ENCODE data around the gene PLA2G6. TPM values are rescaled to one million over a fixed set of nuclear protein-coding genes. Genes with fewer than 3 reads are reported as not detected.

The PLA2G6 gene
- total and polyA plus RNA-seq, 2 of the 8 experiments (the other 6 are each of a cell fraction or from before 2014, with no cell fraction given): 13.2 to 21.0 TPM

GRCh38 chr22:38212442-38212841 is 30.8 kb upstream of the PLA2G6 start:
- TF ChIP-seq POU5F1 (IDR thresholded peaks at IDR 0.05; ENCODE audit: low read depth, low read length): no peak
- no peak for TF ChIP-seq RNF2 (IDR thresholded peaks at IDR 0.05; ENCODE audit: borderline replicate concordance, low read depth, low read length, missing control alignments, poor library complexity, severe bottlenecking)
- Histone ChIP-seq H3K9me3 (ENCODE audit: insufficient read depth in 2 of 2, low read depth in 1 of 2, low read length in 1 of 2) (no peaks in the 10 kb centered on the region), H2AFZ (ENCODE audit: low read length) (no peak overlapping the region), H3K79me1 (ENCODE audit: low read depth, low read length) (peaks cover 3% of the 10 kb centered on the region; the same call in 1 of the 2 replicates), H2BK12ac (ENCODE audit: low read depth, low read length) (no peak overlapping the region), H2AK5ac (ENCODE audit: low read depth, low read length) (no peak overlapping the region), H3K4me1 (replicated peaks in 1 of 4; ENCODE audit: control insufficient read depth in 3 of 4, insufficient read depth in 4 of 4, low read length in 3 of 4) (peaks cover 0 to 14% (median 4%) of the 10 kb centered on the region in 4 experiments; a peak in 5 of 7 replicates), H3K18ac (ENCODE audit: extremely low read depth, low read length) (no peak overlapping the region), H2BK15ac (ENCODE audit: low read length) (no peak overlapping the region), H2BK20ac (ENCODE audit: low read length) (no peak overlapping the region), H3K27me3 (replicated peaks in 1 of 4; ENCODE audit: control insufficient read depth in 3 of 4, extremely low read depth in 1 of 4, insufficient read depth in 3 of 4, low read length in 3 of 4) (peaks cover 0 to 16% (median 13%) of the 10 kb centered on the region in 4 experiments; a peak in 5 of 7 replicates), H4K8ac (ENCODE audit: extremely low read depth, insufficient read depth, low read length) (no peak overlapping the region; the same call in 1 of the 2 replicates), H3K23ac (ENCODE audit: insufficient read length) (no peak overlapping the region), H3K23me2 (ENCODE audit: low read depth, low read length) (peaks cover 6% of the 10 kb centered on the region; the same call in 1 of the 2 replicates), H2BK5ac (ENCODE audit: low read depth, low read length) (no peak overlapping the region), H4K20me1 (replicated peaks in 1 of 2; ENCODE audit: control insufficient read depth in 1 of 2, insufficient read depth in 2 of 2, low read length in 2 of 2) (peaks cover 7 to 20% of the 10 kb centered on the region in 2 experiments), H3K4ac (replicated peaks; ENCODE audit: insufficient read length, low read depth, low read length) (no peak overlapping the region), H3K4me3 (ENCODE audit: extremely low read depth in 1 of 4, insufficient read depth in 2 of 4, low read depth in 3 of 4, low read length in 4 of 4) (no peak overlapping the region), H2BK120ac (replicated peaks; ENCODE audit: low read depth, low read length) (no peak overlapping the region), H3K9ac (replicated peaks in 1 of 4; ENCODE audit: extremely low read depth in 1 of 4, low read depth in 3 of 4, low read length in 3 of 4) (no peak overlapping the region), H4K91ac (replicated peaks; ENCODE audit: insufficient read length, low read length) (no peak overlapping the region), H3K14ac (ENCODE audit: insufficient read length) (no peak overlapping the region), H3K79me2 (ENCODE audit: control insufficient read depth in 1 of 2, insufficient read depth in 2 of 2, low read length in 2 of 2) (peaks cover 0 to 4% of the 10 kb centered on the region in 2 experiments; a peak in 1 of 4 replicates), H3K36me3 (ENCODE audit: control insufficient read depth in 2 of 4, insufficient read depth in 4 of 4, low read length in 3 of 4) (no peaks in the 10 kb centered on the region), H4K5ac (ENCODE audit: insufficient read length, low read depth, low read length) (no peak overlapping the region), H3K27ac (ENCODE audit: low read depth, low read length) (no peak overlapping the region), H3K56ac (replicated peaks; ENCODE audit: insufficient read length, low read depth, low read length) (no peak overlapping the region), H3K4me2 (ENCODE audit: insufficient read depth in 1 of 2, low read depth in 2 of 2, low read length in 2 of 2) (no peak overlapping the region)
- DNase-seq (ENCODE audit: low read depth in 1 of 2, low spot score in 2 of 2) (no peak), FAIRE-seq (no peak)
- POLR2A ChIA-PET (ENCODE audit: partially characterized antibody): interaction anchor here (5.8 kb wide), 1 partner anchor 9 kb away, joined by 65 read pairs; the partner anchor contains the start of gene MAFF
- 88% methylated on average over 2 of the region's 2 CpGs; no CpG with 5 or more reads in 1 of the 2 experiments for WGBS, 2 experiments (ENCODE audit: extremely low coverage in 1 of 2, insufficient coverage in 1 of 2, insufficient read length in 1 of 2, insufficient replicate concordance in 2 of 2, low coverage in 1 of 2, low lambda C conversion rate in 2 of 2, missing lambda C conversion rate in 1 of 2)
- CTCF ChIA-PET (ENCODE audit: partially characterized antibody): interaction anchor here (0.6 to 2.1 kb wide), 7 partner anchors 9 to 160 kb away, joined by 3 to 5 read pairs (median 4); no protein-coding TSS in a partner anchor
